ENCODE data around the gene BCORL1. TPM values are rescaled to one million over a fixed set of nuclear protein-coding genes. Genes with fewer than 3 reads are reported as not detected.
A peak's percentile ranks its signal among the peaks of the same experiment; 100 is the strongest.

BCORL1 gene
- total and polyA plus RNA-seq, 2 donors, result 4.5 to 9.4 TPM

GRCh38 chrX:129980001-129980401 lies 2.4 kb upstream of the BCORL1 start:
- no peaks in the 10 kb centered on the region for H3K4me1 ChIP-seq (ENCODE audit: insufficient read depth)
- no peaks in the 10 kb centered on the region for H3K36me3 ChIP-seq (ENCODE audit: insufficient read depth)
- under 1% methylated on average over 26 of the region's 32 CpGs for WGBS
- no peak for DNase-seq (ENCODE audit: extremely low spot score)
- peak overlapping the region; percentile 63 for H3K4me3 ChIP-seq (ENCODE audit: low read depth, low read length)
- no peak overlapping the region for H3K27ac ChIP-seq (ENCODE audit: low read depth)

- no peak for DNase-seq (ENCODE audit: extremely low spot score)
These were observed 1.8 kb upstream of the BCORL1 start for GRCh38 chrX:129980540-129981199.

GRCh38 chrX:129981200-129981553 lies 1.3 kb upstream of the BCORL1 start:
- DNase-seq (ENCODE audit: extremely low spot score), result no peak
- no peaks in the 10 kb centered on the region for H3K36me3 ChIP-seq (ENCODE audit: insufficient read depth)
- under 1% methylated on average over 17 of the region's 17 CpGs for WGBS
- peak overlapping the region; percentile 63 for H3K4me3 ChIP-seq (ENCODE audit: low read depth, low read length)
- H3K27ac ChIP-seq (ENCODE audit: low read depth), result peak overlapping the region; percentile 6
- H3K4me1 ChIP-seq (ENCODE audit: insufficient read depth), result no peaks in the 10 kb centered on the region

More at GRCh38 chrX:129980540-129981199, 1.8 kb upstream of the BCORL1 start:
- Histone ChIP-seq H3K36me3 (ENCODE audit: insufficient read depth) (no peaks in the 10 kb centered on the region), H3K4me3 (ENCODE audit: low read depth, low read length) (peak overlapping the region; percentile 63), H3K27ac (ENCODE audit: low read depth) (no peak overlapping the region), H3K4me1 (ENCODE audit: insufficient read depth) (no peaks in the 10 kb centered on the region)
- WGBS, result under 1% methylated on average over 70 of the region's 79 CpGs

- WGBS, result under 1% methylated on average over 28 of the region's 29 CpGs
- Histone ChIP-seq H3K27ac (ENCODE audit: low read depth) (no peak overlapping the region), H3K4me1 (ENCODE audit: insufficient read depth) (no peaks in the 10 kb centered on the region)
These were observed 609 bp upstream of the BCORL1 start for GRCh38 chrX:129981752-129982299.

GRCh38 chrX:129983575-129984110 lies 1.2 kb downstream of the BCORL1 start:
- Histone ChIP-seq H3K4me3 (ENCODE audit: low read depth, low read length) (no peak overlapping the region), H3K36me3 (ENCODE audit: insufficient read depth) (no peaks in the 10 kb centered on the region), H3K27ac (ENCODE audit: low read depth) (no peak overlapping the region), H3K4me1 (ENCODE audit: insufficient read depth) (no peaks in the 10 kb centered on the region)
- no peak for DNase-seq (ENCODE audit: extremely low spot score)
- 2% methylated on average over 38 of the region's 48 CpGs for WGBS

More at GRCh38 chrX:129981752-129982299, 609 bp upstream of the BCORL1 start:
- Histone ChIP-seq H3K36me3 (ENCODE audit: insufficient read depth) (no peaks in the 10 kb centered on the region), H3K4me3 (ENCODE audit: low read depth, low read length) (peak overlapping the region; percentile 63)
- DNase-seq (ENCODE audit: extremely low spot score), result no peak

GRCh38 chrX:129984111-129984958 lies 1.9 kb downstream of the BCORL1 start:
- Histone ChIP-seq H3K4me3 (ENCODE audit: low read depth, low read length) (no peak overlapping the region), H3K27ac (ENCODE audit: low read depth) (no peak overlapping the region), H3K4me1 (ENCODE audit: insufficient read depth) (no peaks in the 10 kb centered on the region), H3K36me3 (ENCODE audit: insufficient read depth) (no peaks in the 10 kb centered on the region)
- 3% methylated on average over 54 of the region's 81 CpGs for WGBS
- DNase-seq (ENCODE audit: extremely low spot score), result no peak

- H3K36me3 ChIP-seq (ENCODE audit: insufficient read depth), result no peaks in the 10 kb centered on the region
- no peak overlapping the region for H3K27ac ChIP-seq (ENCODE audit: low read depth)
- H3K4me3 ChIP-seq (ENCODE audit: low read depth, low read length), result no peak overlapping the region
- H3K4me1 ChIP-seq (ENCODE audit: insufficient read depth), result no peaks in the 10 kb centered on the region
- DNase-seq (ENCODE audit: extremely low spot score), result no peak
- 67% methylated on average over 3 of the region's 3 CpGs for WGBS
These were observed 5.4 kb downstream of the BCORL1 start for GRCh38 chrX:129987871-129988270.

- no peaks in the 10 kb centered on the region for H3K4me1 ChIP-seq (ENCODE audit: insufficient read depth)
- no peak overlapping the region for H3K27ac ChIP-seq (ENCODE audit: low read depth)
- no peak for DNase-seq (ENCODE audit: extremely low spot score)
- no peak overlapping the region for H3K4me3 ChIP-seq (ENCODE audit: low read depth, low read length)
- WGBS, result over 99% methylated on average over 5 of the region's 5 CpGs
- H3K36me3 ChIP-seq (ENCODE audit: insufficient read depth), result no peaks in the 10 kb centered on the region
These were observed 9.7 kb downstream of the BCORL1 start for GRCh38 chrX:129992181-129992580.

- 72% methylated on average over 4 of the region's 4 CpGs for whole genome bisulfite sequencing
- Histone ChIP-seq H3K27ac (ENCODE audit: low read depth) (no peak overlapping the region), H3K4me3 (ENCODE audit: low read depth, low read length) (no peak overlapping the region), H3K4me1 (ENCODE audit: insufficient read depth) (no peaks in the 10 kb centered on the region), H3K36me3 (ENCODE audit: insufficient read depth) (no peaks in the 10 kb centered on the region)
- DNase-seq (ENCODE audit: extremely low spot score), result no peak
These were observed 13.7 kb downstream of the BCORL1 start for GRCh38 chrX:129996120-129996519.

GRCh38 chrX:129997086-129997485 lies 14.7 kb downstream of the BCORL1 start:
- Histone ChIP-seq H3K4me3 (ENCODE audit: low read depth, low read length) (no peak overlapping the region), H3K4me1 (ENCODE audit: insufficient read depth) (no peaks in the 10 kb centered on the region), H3K36me3 (ENCODE audit: insufficient read depth) (no peaks in the 10 kb centered on the region), H3K27ac (ENCODE audit: low read depth) (no peak overlapping the region)
- no peak for DNase-seq (ENCODE audit: extremely low spot score)
- 90% methylated on average over 5 of the region's 5 CpGs for WGBS

GRCh38 chrX:129998021-129998420 lies 15.6 kb downstream of the BCORL1 start:
- H3K4me3 ChIP-seq (ENCODE audit: low read depth, low read length), result no peak overlapping the region
- DNase-seq (ENCODE audit: extremely low spot score), result no peak
- 80% methylated on average over 3 of the region's 3 CpGs for WGBS
- no peaks in the 10 kb centered on the region for H3K36me3 ChIP-seq (ENCODE audit: insufficient read depth)
- H3K4me1 ChIP-seq (ENCODE audit: insufficient read depth), result no peaks in the 10 kb centered on the region
- no peak overlapping the region for H3K27ac ChIP-seq (ENCODE audit: low read depth)

- no peak overlapping the region for H3K4me3 ChIP-seq (ENCODE audit: low read depth, low read length)
- H3K27ac ChIP-seq (ENCODE audit: low read depth), result no peak overlapping the region
- H3K4me1 ChIP-seq (ENCODE audit: insufficient read depth), result no peaks in the 10 kb centered on the region
- no peak for DNase-seq (ENCODE audit: extremely low spot score)
- H3K36me3 ChIP-seq (ENCODE audit: insufficient read depth), result no peaks in the 10 kb centered on the region
- WGBS, result 78% methylated on average over 6 of the region's 6 CpGs
These were observed 19.5 kb downstream of the BCORL1 start for GRCh38 chrX:130001893-130002292.

GRCh38 chrX:130002541-130002940 lies 20.1 kb downstream of the BCORL1 start:
- no peak for DNase-seq (ENCODE audit: extremely low spot score)
- 45% methylated on average over 1 of the region's 1 CpG for WGBS
- Histone ChIP-seq H3K36me3 (ENCODE audit: insufficient read depth) (no peaks in the 10 kb centered on the region), H3K4me1 (ENCODE audit: insufficient read depth) (no peaks in the 10 kb centered on the region), H3K4me3 (ENCODE audit: low read depth, low read length) (no peak overlapping the region), H3K27ac (ENCODE audit: low read depth) (no peak overlapping the region)
